ENCODE data around the gene ASGR2. TPM values are rescaled to one million over a fixed set of nuclear protein-coding genes. Genes with fewer than 3 reads are reported as not detected.
A peak's percentile ranks its signal among the peaks of the same experiment; 100 is the strongest.

ASGR2 gene
- total and polyA plus RNA-seq, 2 of the 13 experiments (the other 11 are each of a cell fraction or from before 2014, with no cell fraction given): 320 to 754 TPM

DNA sequence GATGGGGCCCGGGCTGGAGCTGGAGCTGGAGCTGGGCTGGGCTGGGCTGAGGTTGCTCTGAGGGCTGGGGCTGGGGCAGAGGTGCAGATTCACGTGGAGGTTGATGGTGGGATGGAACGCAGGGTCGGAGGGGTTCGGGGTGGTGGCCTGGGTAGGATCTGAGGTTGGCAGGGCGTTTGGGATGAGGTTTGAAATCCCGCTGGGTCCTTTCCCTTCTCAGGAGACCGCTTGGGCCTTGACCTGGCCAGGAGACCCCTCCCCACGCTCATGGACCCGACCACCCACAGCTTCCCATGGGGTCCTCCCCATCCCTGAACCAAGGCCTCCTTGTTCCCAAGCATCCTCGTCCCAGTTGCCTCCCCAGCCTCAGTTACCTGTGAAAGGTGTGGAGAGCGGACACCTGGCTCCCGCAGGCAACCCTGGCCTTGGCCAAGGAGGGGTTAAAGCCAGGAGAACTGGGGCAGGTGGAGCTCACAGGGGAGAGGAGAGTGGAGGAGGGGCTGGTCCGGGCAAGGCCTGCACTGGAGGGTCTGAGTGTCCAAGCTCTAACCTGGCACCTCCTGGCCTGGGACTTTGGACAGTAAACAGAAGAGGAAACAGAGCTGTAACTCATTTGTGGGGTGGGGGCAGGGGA is at the start of gene ASGR2 (continued):
- TF ChIP-seq RAD51 (IDR thresholded peaks at IDR 0.05; ENCODE audit: borderline replicate concordance) (no peak), MZF1 (CRISPR knock-in tag; IDR thresholded peaks at IDR 0.05; ENCODE audit: borderline replicate concordance) (0 out of 2 replicates have a peak, but pooled peaks have one; percentile 48), ZNF83 (CRISPR knock-in tag; IDR thresholded peaks at IDR 0.05; ENCODE audit: borderline replicate concordance) (no peak), ZBTB21 (CRISPR knock-in tag; IDR thresholded peaks at IDR 0.05) (no peak), ATAD3A (CRISPR knock-in tag; IDR thresholded peaks at IDR 0.05) (no peak), ZNF891 (CRISPR knock-in tag; IDR thresholded peaks at IDR 0.05) (0 out of 2 replicates have a peak, but pooled peaks have one; percentile 15), ETV5 (CRISPR knock-in tag; IDR thresholded peaks at IDR 0.05; ENCODE audit: borderline replicate concordance) (no peak), SMARCE1 (IDR thresholded peaks at IDR 0.05; ENCODE audit: borderline replicate concordance) (no peak), STAT5B (CRISPR knock-in tag; IDR thresholded peaks at IDR 0.05) (no peak), HHEX (CRISPR knock-in tag; IDR thresholded peaks at IDR 0.05) (no peak), KMT2A (CRISPR knock-in tag; IDR thresholded peaks at IDR 0.05) (peak; percentile 85), MATR3 (CRISPR knock-in tag; IDR thresholded peaks at IDR 0.05) (no peak), FOSL2 (CRISPR knock-in tag; IDR thresholded peaks at IDR 0.05) (peak; percentile 63; the same call in 1 of the 2 replicates), KLF12 (CRISPR knock-in tag; IDR thresholded peaks at IDR 0.05; ENCODE audit: borderline replicate concordance) (no peak), KLF15 (CRISPR knock-in tag; IDR thresholded peaks at IDR 0.05; ENCODE audit: borderline replicate concordance) (no peak), SRY (CRISPR knock-in tag; IDR thresholded peaks at IDR 0.05) (peak; percentile 49; the same call in 1 of the 2 replicates), ZNF879 (CRISPR knock-in tag; IDR thresholded peaks at IDR 0.05) (0 out of 2 replicates have a peak, but pooled peaks have one; percentile 62), SNRNP70 (IDR thresholded peaks at IDR 0.05; ENCODE audit: low read depth, low read length) (no peak), RARA (CRISPR knock-in tag; IDR thresholded peaks at IDR 0.05) (peak; percentile 82), ZNF329 (CRISPR knock-in tag; IDR thresholded peaks at IDR 0.05; ENCODE audit: low read depth) (peak; percentile 45), FOXP1 (IDR thresholded peaks at IDR 0.05) (peak; percentile 48; the same call in 1 of the 2 replicates), FOXP1 (CRISPR knock-in tag; IDR thresholded peaks at IDR 0.05) (peak; percentile 82), ZNF337 (CRISPR knock-in tag; IDR thresholded peaks at IDR 0.05; ENCODE audit: borderline replicate concordance, low read depth) (peak; percentile 33; the same call in 1 of the 2 replicates), ZNF614 (CRISPR knock-in tag; IDR thresholded peaks at IDR 0.05; ENCODE audit: borderline replicate concordance) (peak; percentile 68; the same call in 1 of the 2 replicates), ZFP90 (CRISPR knock-in tag; IDR thresholded peaks at IDR 0.05; ENCODE audit: borderline replicate concordance) (no peak), ZNF768 (CRISPR knock-in tag; IDR thresholded peaks at IDR 0.05) (peak; percentile 41; the same call in 1 of the 2 replicates), BRD4 (CRISPR knock-in tag; IDR thresholded peaks at IDR 0.05) (peak; percentile 74; the same call in 1 of the 2 replicates), MAFF (IDR thresholded peaks at IDR 0.05; ENCODE audit: low read depth, low read length) (no peak), ZNF567 (CRISPR knock-in tag; IDR thresholded peaks at IDR 0.05; ENCODE audit: borderline replicate concordance) (no peak)
- TF ChIP-seq, protein P1, sequence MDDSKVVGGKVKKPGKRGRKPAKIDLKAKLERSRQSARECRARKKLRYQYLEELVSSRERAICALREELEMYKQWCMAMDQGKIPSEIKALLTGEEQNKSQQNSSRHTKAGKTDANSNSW (CRISPR knock-in tag; IDR thresholded peaks at IDR 0.05; ENCODE audit: borderline replicate concordance): peak; percentile 51; the same call in 1 of the 2 replicates
- TF ChIP-seq, protein P2, sequence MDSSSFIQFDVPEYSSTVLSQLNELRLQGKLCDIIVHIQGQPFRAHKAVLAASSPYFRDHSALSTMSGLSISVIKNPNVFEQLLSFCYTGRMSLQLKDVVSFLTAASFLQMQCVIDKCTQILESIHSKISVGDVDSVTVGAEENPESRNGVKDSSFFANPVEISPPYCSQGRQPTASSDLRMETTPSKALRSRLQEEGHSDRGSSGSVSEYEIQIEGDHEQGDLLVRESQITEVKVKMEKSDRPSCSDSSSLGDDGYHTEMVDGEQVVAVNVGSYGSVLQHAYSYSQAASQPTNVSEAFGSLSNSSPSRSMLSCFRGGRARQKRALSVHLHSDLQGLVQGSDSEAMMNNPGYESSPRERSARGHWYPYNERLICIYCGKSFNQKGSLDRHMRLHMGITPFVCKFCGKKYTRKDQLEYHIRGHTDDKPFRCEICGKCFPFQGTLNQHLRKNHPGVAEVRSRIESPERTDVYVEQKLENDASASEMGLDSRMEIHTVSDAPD (CRISPR knock-in tag; IDR thresholded peaks at IDR 0.05): peak; percentile 80
